ENCODE measurements around the gene BRF1.

The BRF1 gene

DNA sequence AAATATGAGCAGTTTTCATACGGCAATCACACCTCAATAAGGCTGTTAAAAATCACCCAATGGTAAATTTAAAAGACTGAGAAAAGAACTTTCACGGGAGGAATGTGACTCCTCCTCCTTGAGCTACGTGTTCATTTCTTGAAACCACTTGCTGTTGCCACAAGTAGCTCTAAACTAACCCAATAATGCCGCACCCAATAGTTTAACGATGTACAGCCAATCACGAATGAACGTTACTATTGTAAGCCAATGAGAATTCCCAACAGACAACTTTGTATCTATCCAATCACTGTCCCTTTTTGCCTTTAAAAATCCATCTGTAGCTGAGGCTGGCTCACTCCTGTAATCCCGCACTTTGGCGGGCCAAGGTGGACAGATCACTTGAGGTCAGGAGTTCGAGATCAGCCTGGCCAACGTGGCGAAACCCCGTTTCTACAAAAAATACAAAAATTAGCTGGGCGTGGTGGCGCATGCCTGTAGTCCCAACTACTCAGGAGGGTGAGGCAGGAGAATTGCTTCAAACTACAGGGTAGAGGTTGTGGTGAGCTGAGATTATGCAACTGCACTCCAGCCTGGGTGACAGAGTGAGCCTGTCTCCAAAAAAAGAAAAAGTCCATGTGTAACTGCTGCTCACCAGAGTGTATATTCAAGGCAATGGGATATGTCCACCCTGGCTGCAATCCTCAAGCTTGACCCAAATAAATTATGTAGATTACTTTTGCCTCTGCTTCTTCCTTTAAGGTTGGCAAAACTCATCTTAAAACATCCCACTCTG is 76.8 kb downstream of the BRF1 start:
- DNase-seq, result no peak

- no peak for DNase-seq
Measured at GRCh38 chr14:105223260-105223659, 77.5 kb downstream of the BRF1 start.

GRCh38 chr14:105221598-105222178 is 79.1 kb downstream of the BRF1 start:
- no peak for DNase-seq

DNA sequence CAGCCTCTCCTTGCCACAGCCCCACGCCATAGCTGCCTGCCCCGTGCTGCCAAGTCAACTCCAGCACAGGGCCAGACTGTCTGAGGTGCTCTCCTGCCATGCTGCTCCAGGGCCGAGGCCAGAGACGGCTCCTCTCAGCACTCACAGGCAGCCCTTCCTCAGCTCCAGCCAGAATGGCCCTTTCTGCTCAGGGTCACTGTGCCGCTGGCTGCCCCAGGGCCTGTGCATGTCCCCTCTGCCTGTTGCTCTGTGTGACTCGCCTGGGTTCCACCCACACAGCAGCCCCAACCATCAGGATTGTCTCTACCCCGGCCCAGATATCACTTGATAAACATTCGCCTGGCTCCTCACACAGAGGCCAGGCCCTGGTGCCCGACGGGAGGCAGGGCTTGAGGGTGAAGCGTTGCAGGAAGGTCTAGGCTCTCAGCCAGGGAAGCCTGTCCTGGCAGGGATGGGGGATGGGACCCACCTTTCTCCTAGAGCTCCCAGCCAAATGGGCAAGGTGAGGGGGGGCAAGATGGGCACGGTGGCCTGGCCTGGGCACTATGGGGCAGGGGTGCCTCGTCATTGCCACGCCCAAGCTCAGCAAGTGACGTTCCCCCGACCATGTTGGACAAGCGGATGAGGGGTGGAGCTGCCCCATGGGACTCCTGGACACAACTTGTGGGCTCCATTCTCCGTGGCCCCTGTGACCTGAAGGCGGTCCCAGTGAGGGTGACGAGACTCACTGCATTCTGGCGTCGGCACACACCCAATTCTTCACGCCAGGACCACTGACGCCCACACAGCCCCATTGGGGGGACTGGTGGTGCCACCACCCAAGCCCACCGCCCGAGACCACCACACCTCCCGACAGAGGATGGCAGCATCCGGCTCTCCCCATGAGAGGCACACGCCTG is 79.9 kb downstream of the BRF1 start:
- no peak for DNase-seq

DNA sequence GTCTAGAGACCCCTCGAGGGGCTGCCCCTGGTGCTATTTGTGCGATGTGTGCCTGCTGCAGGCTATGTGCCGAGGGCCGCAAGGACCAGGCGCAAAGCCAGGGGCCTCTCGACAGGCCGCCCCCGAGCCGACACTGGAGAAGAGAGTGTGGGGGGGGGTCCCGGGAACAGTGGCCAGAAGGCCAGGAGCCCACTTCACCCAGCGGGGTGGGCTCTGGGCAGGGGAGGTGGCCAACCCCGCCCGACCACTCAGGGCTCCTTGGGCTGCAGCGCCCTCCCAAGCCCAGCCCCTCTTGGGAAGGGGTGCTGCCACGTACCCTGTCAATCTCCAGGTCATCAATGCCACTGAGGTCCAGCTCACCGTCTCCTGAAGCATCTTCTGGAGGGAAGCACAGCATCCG is 81.0 kb downstream of the BRF1 start:
- DNase-seq, result no peak

GRCh38 chr14:105219043-105219612 is 81.7 kb downstream of the BRF1 start:
- DNase-seq, result no peak

DNA sequence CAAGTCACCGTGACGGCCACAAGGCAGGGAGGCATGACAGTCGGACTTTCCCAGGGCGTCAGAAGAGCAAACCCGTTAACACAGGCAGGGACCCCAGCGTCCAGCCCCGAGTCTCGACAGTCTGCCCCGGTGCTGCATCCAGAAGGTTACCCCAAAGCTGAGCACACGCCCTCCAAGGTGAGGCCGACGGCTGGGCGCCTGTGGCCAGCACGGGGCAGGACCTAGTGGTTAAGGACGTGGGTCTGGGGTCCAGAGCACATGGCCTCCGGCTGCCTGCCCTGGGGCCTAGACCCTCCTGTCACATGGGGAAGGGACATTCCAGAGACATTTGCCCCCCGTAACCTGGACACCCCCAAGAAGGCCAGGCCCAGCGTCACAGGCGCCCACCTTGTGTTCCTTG is 82.2 kb downstream of the BRF1 start:
- no peak for DNase-seq

GRCh38 chr14:105217774-105218173 is 83.0 kb downstream of the BRF1 start:
- DNase-seq, result no peak

GRCh38 chr14:105216490-105217247 is 84.1 kb downstream of the BRF1 start:
- no peak for DNase-seq

DNA sequence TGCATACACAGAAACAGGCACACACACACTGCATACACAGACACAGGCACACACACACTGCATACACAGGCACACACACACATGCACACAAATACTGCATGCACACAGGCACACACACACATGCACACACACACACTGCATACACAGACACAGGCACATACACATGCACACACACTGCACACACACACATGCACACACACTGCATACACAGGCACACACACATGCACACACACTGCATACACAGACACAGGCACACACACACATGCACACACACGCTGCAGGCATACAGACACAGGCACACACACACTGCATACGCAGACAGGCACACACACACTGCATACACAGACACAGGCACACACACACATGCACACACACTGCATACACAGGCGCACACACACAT is 85.2 kb downstream of the BRF1 start:
- no peak for DNase-seq

- no peak for DNase-seq
Measured at GRCh38 chr14:105214324-105214915, 86.4 kb downstream of the BRF1 start.

DNA sequence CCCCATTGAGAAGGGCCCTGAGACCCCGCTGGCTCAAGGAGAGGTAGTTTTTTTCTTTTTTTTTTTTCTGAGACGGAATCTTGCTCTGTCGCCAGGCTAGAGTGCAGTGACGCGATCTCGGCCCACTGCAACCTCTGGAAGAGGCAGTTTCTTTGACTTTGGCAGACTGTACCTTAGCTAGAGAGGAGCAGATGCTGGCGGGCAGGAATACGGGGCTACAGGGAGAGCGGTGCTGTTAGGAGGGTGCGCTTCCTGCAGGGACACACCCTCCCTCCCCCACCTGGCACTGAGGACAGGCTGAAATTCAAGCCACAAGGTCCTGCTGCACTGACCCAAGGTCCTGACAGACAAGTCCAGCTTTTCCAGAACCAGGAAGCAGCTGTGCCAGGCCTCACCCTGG is 87.4 kb downstream of the BRF1 start:
- DNase-seq, result no peak

GRCh38 chr14:105212541-105213300 is 88.1 kb downstream of the BRF1 start:
- DNase-seq, result peak; percentile 60

DNA sequence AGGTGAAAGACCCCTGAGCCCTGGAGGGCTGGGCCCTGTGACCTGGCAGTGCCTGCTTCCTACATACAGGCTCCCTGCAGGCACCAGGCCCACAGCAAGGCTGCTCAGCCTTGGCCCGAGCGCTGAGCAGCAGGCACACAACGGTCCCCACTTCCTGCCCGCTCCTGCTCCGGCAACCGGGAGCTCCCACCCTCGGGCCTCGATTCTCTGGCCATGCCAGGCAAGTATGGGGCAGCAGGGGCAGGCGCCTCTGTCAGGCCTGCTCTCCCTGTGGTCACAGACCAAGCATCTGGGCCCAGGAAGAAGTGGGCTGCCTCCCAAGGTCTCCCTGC is 89.1 kb downstream of the BRF1 start:
- DNase-seq, result no peak

- no peak for DNase-seq
Measured at GRCh38 chr14:105211086-105211757, 89.6 kb downstream of the BRF1 start.

GRCh38 chr14:105210266-105211025 is 90.4 kb downstream of the BRF1 start:
- no peak for DNase-seq

DNA sequence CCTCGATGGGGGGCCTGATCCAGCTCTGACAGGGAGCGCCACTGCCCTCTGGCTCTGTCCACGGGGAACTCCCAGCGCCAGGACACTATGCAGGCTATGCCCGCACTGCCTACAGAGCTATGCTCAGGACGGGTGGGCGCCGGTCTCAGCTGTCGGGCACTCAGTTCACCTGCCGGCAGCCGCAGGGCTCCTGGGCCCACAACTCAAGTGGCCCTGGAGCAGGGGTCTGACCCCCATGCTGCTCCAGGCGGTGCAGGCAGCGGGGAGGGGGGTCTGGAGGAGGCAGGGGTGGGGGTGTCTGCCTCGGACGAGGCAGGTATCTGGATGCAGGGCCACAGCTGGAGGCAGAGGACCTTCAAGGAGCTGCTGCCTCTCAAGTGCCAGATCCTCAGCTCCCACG is 91.2 kb downstream of the BRF1 start:
- no peak for DNase-seq

GRCh38 chr14:105209091-105209490 is 91.7 kb downstream of the BRF1 start:
- no peak for DNase-seq

GRCh38 chr14:105208738-105209075 is 92.1 kb downstream of the BRF1 start:
- no peak for DNase-seq

DNA sequence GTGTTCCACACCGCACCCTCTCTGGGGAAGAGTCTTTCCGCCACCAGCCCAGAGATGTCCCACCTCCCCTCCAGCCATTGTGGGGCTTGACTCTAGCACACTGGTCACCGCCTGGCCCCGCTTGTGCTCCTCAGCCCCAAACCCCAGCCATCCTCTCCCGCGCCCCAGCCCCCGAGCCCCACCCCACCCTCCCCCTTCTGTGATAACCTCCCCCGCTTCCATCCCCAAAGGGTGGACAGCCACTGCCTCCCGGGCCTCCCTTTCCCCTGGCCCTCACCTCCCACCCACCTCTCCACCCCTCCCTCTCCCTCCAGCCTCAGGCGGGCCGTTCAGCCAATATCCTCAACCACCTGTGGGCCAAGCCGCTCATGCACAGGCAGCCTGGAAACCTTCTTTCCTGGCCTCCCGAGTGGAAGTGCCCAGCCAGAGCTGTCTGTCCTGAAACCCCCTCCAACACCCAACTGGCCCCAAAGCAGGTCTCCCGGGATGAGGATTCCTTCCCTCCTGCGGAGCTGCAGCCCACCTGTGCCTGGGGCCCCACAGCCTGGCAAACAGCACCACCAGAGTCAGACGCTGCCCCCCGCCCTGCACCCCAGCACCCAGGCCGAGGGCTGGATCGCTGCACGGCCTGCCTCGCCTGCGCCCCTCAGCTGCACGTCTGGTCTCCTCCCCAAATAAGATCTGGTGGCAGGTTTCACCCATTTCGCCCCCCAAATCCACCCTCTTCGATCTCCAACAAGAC is 92.6 kb downstream of the BRF1 start:
- no peak for DNase-seq

Data from NCI-H1092 (cell line).